ENCODE data around the gene SCYL2. TPM values are rescaled to one million over a fixed set of nuclear protein-coding genes. Genes with fewer than 3 reads are reported as not detected.

Gene SCYL2
- total RNA-seq, 1 experiment from 2014 or later = 41.4 TPM

DNA sequence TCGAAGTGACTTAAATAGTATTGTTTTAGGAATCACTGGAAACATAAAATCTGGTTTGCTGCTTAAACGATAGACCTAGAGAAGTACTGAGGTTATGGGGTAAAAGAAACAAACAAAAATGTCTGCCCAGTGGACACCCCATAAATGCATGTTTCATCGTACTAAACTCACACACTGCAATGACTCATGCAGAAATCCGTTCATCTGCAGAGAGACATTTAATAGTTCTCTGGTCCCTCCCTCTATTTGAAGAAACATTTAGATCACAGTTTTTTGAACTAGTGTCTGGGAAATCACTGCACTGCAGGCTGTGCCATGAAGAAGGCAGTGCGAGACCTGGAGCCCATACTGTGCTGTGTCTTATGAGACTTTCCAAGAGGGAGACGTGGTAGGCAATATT, 115.4 kb downstream of the SCYL2 start:
- no peak overlapping the region for H3K18ac ChIP-seq (ENCODE audit: insufficient read length, low read depth, low read length)
- no peak overlapping the region for H3K56ac ChIP-seq (ENCODE audit: insufficient read length, low read depth, low read length)
- Mint-ChIP-seq H3K36me3 (ENCODE audit: insufficient read depth in 1 of 3, low read depth in 3 of 3) (no peaks in the 10 kb centered on the region), H3K27ac (no peak overlapping the region), H3K27me3 (ENCODE audit: low read depth) (no peaks in the 10 kb centered on the region), H3K4me1 (peaks cover 0 to 2% of the 10 kb centered on the region in 2 experiments; a peak in 1 of 4 replicates), H3K4me3 (no peak overlapping the region), H3K9me3 (no peaks in the 10 kb centered on the region)
- DNase-seq = no peak
- H3K9me3 ChIP-seq (ENCODE audit: control insufficient read depth, low read depth, low read length) = no peaks in the 10 kb centered on the region
- H2BK12ac ChIP-seq (ENCODE audit: insufficient read length, low read depth, low read length) = no peak overlapping the region
- no peaks in the 10 kb centered on the region for H3K79me1 ChIP-seq (ENCODE audit: insufficient read depth, low read depth, low read length, poor library complexity, severe bottlenecking)
- no peak overlapping the region for H4K5ac ChIP-seq (ENCODE audit: insufficient read length, low read depth, low read length)
- no peak overlapping the region for H3K23ac ChIP-seq (ENCODE audit: insufficient read length, low read depth, low read length)
- H2BK20ac ChIP-seq (ENCODE audit: low read depth, low read length, poor library complexity, severe bottlenecking) = no peak overlapping the region
- H3T11ph ChIP-seq (ENCODE audit: low read length) = no peak overlapping the region
- H3K9ac ChIP-seq (ENCODE audit: extremely low read depth, insufficient read length, low read length) = no peak overlapping the region
- H4K91ac ChIP-seq (ENCODE audit: insufficient read length, low read depth, low read length) = no peak overlapping the region
- TF ChIP-seq, protein P1, sequence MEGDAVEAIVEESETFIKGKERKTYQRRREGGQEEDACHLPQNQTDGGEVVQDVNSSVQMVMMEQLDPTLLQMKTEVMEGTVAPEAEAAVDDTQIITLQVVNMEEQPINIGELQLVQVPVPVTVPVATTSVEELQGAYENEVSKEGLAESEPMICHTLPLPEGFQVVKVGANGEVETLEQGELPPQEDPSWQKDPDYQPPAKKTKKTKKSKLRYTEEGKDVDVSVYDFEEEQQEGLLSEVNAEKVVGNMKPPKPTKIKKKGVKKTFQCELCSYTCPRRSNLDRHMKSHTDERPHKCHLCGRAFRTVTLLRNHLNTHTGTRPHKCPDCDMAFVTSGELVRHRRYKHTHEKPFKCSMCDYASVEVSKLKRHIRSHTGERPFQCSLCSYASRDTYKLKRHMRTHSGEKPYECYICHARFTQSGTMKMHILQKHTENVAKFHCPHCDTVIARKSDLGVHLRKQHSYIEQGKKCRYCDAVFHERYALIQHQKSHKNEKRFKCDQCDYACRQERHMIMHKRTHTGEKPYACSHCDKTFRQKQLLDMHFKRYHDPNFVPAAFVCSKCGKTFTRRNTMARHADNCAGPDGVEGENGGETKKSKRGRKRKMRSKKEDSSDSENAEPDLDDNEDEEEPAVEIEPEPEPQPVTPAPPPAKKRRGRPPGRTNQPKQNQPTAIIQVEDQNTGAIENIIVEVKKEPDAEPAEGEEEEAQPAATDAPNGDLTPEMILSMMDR (conservative IDR thresholded peaks at IDR 0.05) = no peak
- no peak overlapping the region for H2AFZ ChIP-seq (ENCODE audit: low read length)
- no peak overlapping the region for H3K4me2 ChIP-seq (ENCODE audit: insufficient read depth, insufficient read length, low read length)
- no peaks in the 10 kb centered on the region for H4K20me1 ChIP-seq (ENCODE audit: control insufficient read depth, insufficient read depth, insufficient read length)
- H2BK15ac ChIP-seq (ENCODE audit: low read depth, low read length) = no peak overlapping the region
- no peak overlapping the region for H4K8ac ChIP-seq (replicated peaks; ENCODE audit: insufficient read length, low read depth, low read length)
- H3K79me2 ChIP-seq (ENCODE audit: insufficient read depth, low read length) = no peaks in the 10 kb centered on the region
- no peak overlapping the region for H3K14ac ChIP-seq (ENCODE audit: insufficient read depth, low read length)
- no peaks in the 10 kb centered on the region for H3K4me1 ChIP-seq (ENCODE audit: insufficient read depth, low read length)
- no peak overlapping the region for H3K27ac ChIP-seq (ENCODE audit: insufficient read length, low read depth, low read length)
- no peaks in the 10 kb centered on the region for H3K27me3 ChIP-seq (ENCODE audit: insufficient read depth, low read length)
- no peak overlapping the region for H2BK120ac ChIP-seq (ENCODE audit: low read depth, low read length, poor library complexity, severe bottlenecking)
- WGBS (ENCODE audit: extremely low coverage, insufficient read length, low lambda C conversion rate) = no CpG with 5 or more reads among the region's 6 CpGs
- no peak overlapping the region for H2AK5ac ChIP-seq (ENCODE audit: insufficient read length, low read length)
- no peaks in the 10 kb centered on the region for H3K23me2 ChIP-seq (ENCODE audit: insufficient read length, low read depth, low read length, poor library complexity, severe bottlenecking)
- no peak overlapping the region for H3K4ac ChIP-seq (ENCODE audit: low read depth, low read length)
- no peak overlapping the region for H2BK5ac ChIP-seq (ENCODE audit: insufficient read length, low read length)

All from H9 (cell line).